Measurements from ENCODE around the gene RIMS4. TPM values are rescaled to one million over a fixed set of nuclear protein-coding genes. Genes with fewer than 3 reads are reported as not detected.

RIMS4 gene
- total and polyA plus RNA-seq, 2 donors (not counting 1 experiment from before 2014, with no cell fraction given) = not detected

DNA sequence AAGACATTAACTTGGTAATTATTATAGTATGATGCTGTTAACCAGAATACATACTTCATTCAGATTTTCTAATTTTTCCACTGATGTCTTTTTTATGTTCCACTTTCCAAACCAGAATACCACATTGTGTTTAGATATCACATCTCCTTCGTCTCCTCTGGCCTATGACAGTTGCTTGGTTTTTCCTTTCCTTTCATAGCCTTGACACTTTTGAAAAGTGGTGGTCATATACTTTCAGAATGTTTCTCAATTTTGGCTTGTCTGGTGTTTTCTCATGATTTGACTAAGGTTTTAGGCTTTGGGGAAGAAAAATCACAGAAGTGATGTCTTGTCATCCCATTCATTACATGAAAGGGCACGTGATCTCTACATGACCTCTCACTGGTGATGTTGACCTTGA lies 24.3 kb upstream of the RIMS4 start:
- no peak for ATAC-seq (ENCODE audit: low read depth)
- TF ChIP-seq, protein P1, sequence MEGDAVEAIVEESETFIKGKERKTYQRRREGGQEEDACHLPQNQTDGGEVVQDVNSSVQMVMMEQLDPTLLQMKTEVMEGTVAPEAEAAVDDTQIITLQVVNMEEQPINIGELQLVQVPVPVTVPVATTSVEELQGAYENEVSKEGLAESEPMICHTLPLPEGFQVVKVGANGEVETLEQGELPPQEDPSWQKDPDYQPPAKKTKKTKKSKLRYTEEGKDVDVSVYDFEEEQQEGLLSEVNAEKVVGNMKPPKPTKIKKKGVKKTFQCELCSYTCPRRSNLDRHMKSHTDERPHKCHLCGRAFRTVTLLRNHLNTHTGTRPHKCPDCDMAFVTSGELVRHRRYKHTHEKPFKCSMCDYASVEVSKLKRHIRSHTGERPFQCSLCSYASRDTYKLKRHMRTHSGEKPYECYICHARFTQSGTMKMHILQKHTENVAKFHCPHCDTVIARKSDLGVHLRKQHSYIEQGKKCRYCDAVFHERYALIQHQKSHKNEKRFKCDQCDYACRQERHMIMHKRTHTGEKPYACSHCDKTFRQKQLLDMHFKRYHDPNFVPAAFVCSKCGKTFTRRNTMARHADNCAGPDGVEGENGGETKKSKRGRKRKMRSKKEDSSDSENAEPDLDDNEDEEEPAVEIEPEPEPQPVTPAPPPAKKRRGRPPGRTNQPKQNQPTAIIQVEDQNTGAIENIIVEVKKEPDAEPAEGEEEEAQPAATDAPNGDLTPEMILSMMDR (IDR thresholded peaks at IDR 0.05) = no peak
- TF ChIP-seq EZH2 (IDR thresholded peaks at IDR 0.05; ENCODE audit: borderline replicate concordance, insufficient read depth, low read depth, low read length, poor library complexity, severe bottlenecking) = no peak
- Histone ChIP-seq H3K9me3 (ENCODE audit: control extremely low read depth in 1 of 3, control insufficient read depth in 2 of 3, insufficient read depth in 1 of 3, low read length in 2 of 3) (peaks cover 0 to 6% (median 3%) of the 10 kb centered on the region in 3 donors), H3K36me3 (replicated peaks in 1 of 2; ENCODE audit: control extremely low read depth in 1 of 2, control insufficient read depth in 1 of 2, extremely low read depth in 1 of 2, insufficient read depth in 2 of 2, low read length in 1 of 2) (no peaks in the 10 kb centered on the region), H2AFZ (ENCODE audit: insufficient read depth, low read depth, low read length, poor library complexity, severe bottlenecking) (no peak overlapping the region), H3K9ac (ENCODE audit: low read length) (no peak overlapping the region), H3K4me2 (replicated peaks; ENCODE audit: low read depth, low read length, poor library complexity, severe bottlenecking) (no peak overlapping the region), H3K27ac (ENCODE audit: low read length in 2 of 2) (no peak overlapping the region), H3K4me1 (ENCODE audit: control insufficient read depth in 2 of 2, insufficient read depth in 2 of 2, low read length in 2 of 2) (no peaks in the 10 kb centered on the region), H3K27me3 (replicated peaks in 1 of 4; ENCODE audit: control extremely low read depth in 1 of 4, control insufficient read depth in 3 of 4, insufficient read depth in 4 of 4, low read length in 3 of 4) (peaks cover 0 to 29% (median 5%) of the 10 kb centered on the region in 4 experiments), H3K79me2 (ENCODE audit: control insufficient read depth, insufficient read depth, low read length) (no peaks in the 10 kb centered on the region), H4K20me1 (ENCODE audit: control insufficient read depth, insufficient read depth, low read length, poor library complexity, severe bottlenecking) (no peaks in the 10 kb centered on the region), H3K4me3 (ENCODE audit: control extremely low read depth in 1 of 5, extremely low read depth in 1 of 5, insufficient read depth in 1 of 5, low read depth in 2 of 5, low read length in 4 of 5) (no peak overlapping the region)
- ChIA-PET POLR2A (no interaction called here), CTCF (no interaction called here)
- intact Hi-C loops (cut with micrococcal nuclease) = no loop called here
- Mint-ChIP-seq H3K4me3 (no peak overlapping the region), H3K9me3 (ENCODE audit: insufficient read depth) (no peaks in the 10 kb centered on the region), H3K4me1 (no peaks in the 10 kb centered on the region), H3K27ac (no peak overlapping the region), H3K27me3 (peaks cover 35% of the 10 kb centered on the region)
- no CpG with 5 or more reads among the region's 2 CpGs for WGBS (ENCODE audit: insufficient coverage)
- no peak for DNase-seq

DNA sequence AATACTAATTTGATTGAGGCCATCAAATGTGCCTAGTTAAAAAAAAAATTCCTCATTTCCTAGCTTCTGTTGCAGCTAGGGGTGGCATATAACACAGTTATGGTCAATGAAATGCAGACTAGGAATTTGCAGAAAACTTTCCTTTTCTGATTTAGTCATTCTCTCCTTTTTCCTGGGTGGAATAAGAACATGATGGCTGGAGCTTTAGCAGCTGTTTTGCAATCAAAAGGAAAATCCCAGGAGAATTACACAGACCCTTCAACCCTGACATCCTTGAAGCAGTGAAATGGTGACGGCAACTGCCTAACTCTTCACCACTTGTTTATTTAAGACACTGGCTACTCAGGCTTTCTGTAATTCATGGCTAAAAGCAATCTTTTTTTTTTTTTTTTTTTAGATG lies 23.1 kb upstream of the RIMS4 start:
- Histone ChIP-seq H3K27ac (ENCODE audit: low read length in 2 of 2) (no peak overlapping the region), H3K4me2 (replicated peaks; ENCODE audit: low read depth, low read length, poor library complexity, severe bottlenecking) (no peak overlapping the region), H3K9ac (ENCODE audit: low read length) (no peak overlapping the region), H4K20me1 (ENCODE audit: control insufficient read depth, insufficient read depth, low read length, poor library complexity, severe bottlenecking) (no peaks in the 10 kb centered on the region), H3K4me3 (ENCODE audit: control extremely low read depth in 1 of 5, extremely low read depth in 1 of 5, insufficient read depth in 1 of 5, low read depth in 2 of 5, low read length in 4 of 5) (no peak overlapping the region), H3K36me3 (replicated peaks in 1 of 2; ENCODE audit: control extremely low read depth in 1 of 2, control insufficient read depth in 1 of 2, extremely low read depth in 1 of 2, insufficient read depth in 2 of 2, low read length in 1 of 2) (no peaks in the 10 kb centered on the region), H3K27me3 (replicated peaks in 1 of 4; ENCODE audit: control extremely low read depth in 1 of 4, control insufficient read depth in 3 of 4, insufficient read depth in 4 of 4, low read length in 3 of 4) (peaks cover 0 to 23% (median 8%) of the 10 kb centered on the region in 4 experiments), H3K9me3 (ENCODE audit: control extremely low read depth in 1 of 3, control insufficient read depth in 2 of 3, insufficient read depth in 1 of 3, low read length in 2 of 3) (peaks cover 0 to 6% (median 0%) of the 10 kb centered on the region in 3 donors), H3K4me1 (ENCODE audit: control insufficient read depth in 2 of 2, insufficient read depth in 2 of 2, low read length in 2 of 2) (no peaks in the 10 kb centered on the region), H2AFZ (ENCODE audit: insufficient read depth, low read depth, low read length, poor library complexity, severe bottlenecking) (no peak overlapping the region), H3K79me2 (ENCODE audit: control insufficient read depth, insufficient read depth, low read length) (no peaks in the 10 kb centered on the region)
- TF ChIP-seq, protein P1 (IDR thresholded peaks at IDR 0.05) = no peak
- TF ChIP-seq EZH2 (IDR thresholded peaks at IDR 0.05; ENCODE audit: borderline replicate concordance, insufficient read depth, low read depth, low read length, poor library complexity, severe bottlenecking) = no peak
- Mint-ChIP-seq H3K27ac (no peak overlapping the region), H3K9me3 (ENCODE audit: insufficient read depth) (no peaks in the 10 kb centered on the region), H3K4me3 (no peak overlapping the region), H3K4me1 (no peaks in the 10 kb centered on the region), H3K27me3 (peaks cover 40% of the 10 kb centered on the region)
- no peak for ATAC-seq (ENCODE audit: low read depth)
- POLR2A ChIA-PET = no interaction called here
- no CpG with 5 or more reads among the region's 1 CpG for WGBS (ENCODE audit: insufficient coverage)
- no peak for DNase-seq
- intact Hi-C loops (cut with micrococcal nuclease) = no loop called here
- CTCF ChIA-PET = interaction anchor here (0.7 kb wide), 1 partner anchor 621 kb away, joined by 7 read pairs; no protein-coding TSS in a partner anchor

Data from B cell (primary cell).